Measurements from ENCODE around the gene SCN8A.
"Not testable (repeated sequence)": the region's sequence is repeated elsewhere in the genome, so short reads cannot be mapped to it uniquely, and the experiment has no call there.

Gene SCN8A

GRCh38 chr12:51636986-51637385 lies 46.0 kb downstream of the SCN8A start:
- Mint-ChIP-seq H3K9me3 (peaks cover 28% of the 10 kb centered on the region), H3K4me1 (no peaks in the 10 kb centered on the region), H3K27me3 (ENCODE audit: low read depth) (peaks cover 5% of the 10 kb centered on the region), H3K27ac (no peak overlapping the region), H3K4me3 (no peak overlapping the region), H3K36me3 (ENCODE audit: low read depth) (peaks cover 3% of the 10 kb centered on the region)
- TF ChIP-seq CTCF (IDR thresholded peaks at IDR 0.05; ENCODE audit: unreplicated experiment in 3 of 3): no peak

DNA sequence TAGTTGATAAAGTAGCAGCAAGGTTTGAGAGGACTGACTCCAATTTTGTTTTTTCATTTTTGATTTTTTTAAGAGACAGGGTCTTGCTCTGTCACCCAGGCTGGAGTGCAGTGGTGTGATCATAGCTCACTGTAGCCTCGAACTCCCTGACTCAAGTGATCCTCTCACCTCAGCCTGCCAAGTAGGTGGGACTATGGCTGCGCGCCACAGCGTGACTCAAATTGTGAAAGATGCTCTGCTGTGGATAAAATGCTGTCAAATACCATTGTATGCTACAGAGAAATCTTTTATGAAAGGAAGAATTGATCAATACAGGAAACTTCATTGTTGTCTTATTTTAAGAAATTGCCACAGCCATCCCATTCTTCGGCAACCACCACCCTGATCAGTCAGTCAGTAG lies 48.3 kb downstream of the SCN8A start:
- peaks cover 5% of the 10 kb centered on the region for H3K27me3 Mint-ChIP-seq (ENCODE audit: low read depth)
- no peak overlapping the region for H3K4me3 Mint-ChIP-seq
- TF ChIP-seq CTCF (IDR thresholded peaks at IDR 0.05; ENCODE audit: unreplicated experiment in 3 of 3): no peak
- H3K36me3 Mint-ChIP-seq (ENCODE audit: low read depth): peaks cover 7% of the 10 kb centered on the region
- peaks cover 32% of the 10 kb centered on the region for H3K9me3 Mint-ChIP-seq
- no peaks in the 10 kb centered on the region for H3K4me1 Mint-ChIP-seq
- no peak overlapping the region for H3K27ac Mint-ChIP-seq

DNA sequence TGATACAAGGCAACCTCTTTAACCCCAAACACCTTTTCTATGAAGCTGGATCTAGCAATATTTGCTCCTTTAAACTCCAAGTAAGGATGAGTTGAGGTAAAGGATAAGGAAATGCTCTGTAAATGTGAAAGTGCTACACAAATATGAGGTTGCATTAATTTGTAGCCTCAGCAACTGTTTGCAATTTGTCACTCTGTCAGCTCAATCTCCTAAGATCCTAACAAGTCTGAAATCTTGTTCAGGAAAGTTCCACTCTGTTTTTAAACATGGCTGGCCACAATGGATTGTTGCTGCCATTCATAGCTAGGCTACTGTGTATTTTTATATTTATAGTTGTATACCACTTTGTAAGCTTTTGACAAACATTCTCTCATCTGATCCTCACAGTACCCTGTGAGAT lies 51.3 kb downstream of the SCN8A start:
- TF ChIP-seq CTCF (IDR thresholded peaks at IDR 0.05; ENCODE audit: unreplicated experiment in 3 of 3): no peak
- peaks cover 7% of the 10 kb centered on the region for H3K36me3 Mint-ChIP-seq (ENCODE audit: low read depth)
- H3K9me3 Mint-ChIP-seq: peaks cover 20% of the 10 kb centered on the region
- no peaks in the 10 kb centered on the region for H3K4me1 Mint-ChIP-seq
- no peak overlapping the region for H3K27ac Mint-ChIP-seq
- peaks cover 5% of the 10 kb centered on the region for H3K27me3 Mint-ChIP-seq (ENCODE audit: low read depth)
- H3K4me3 Mint-ChIP-seq: no peak overlapping the region

DNA sequence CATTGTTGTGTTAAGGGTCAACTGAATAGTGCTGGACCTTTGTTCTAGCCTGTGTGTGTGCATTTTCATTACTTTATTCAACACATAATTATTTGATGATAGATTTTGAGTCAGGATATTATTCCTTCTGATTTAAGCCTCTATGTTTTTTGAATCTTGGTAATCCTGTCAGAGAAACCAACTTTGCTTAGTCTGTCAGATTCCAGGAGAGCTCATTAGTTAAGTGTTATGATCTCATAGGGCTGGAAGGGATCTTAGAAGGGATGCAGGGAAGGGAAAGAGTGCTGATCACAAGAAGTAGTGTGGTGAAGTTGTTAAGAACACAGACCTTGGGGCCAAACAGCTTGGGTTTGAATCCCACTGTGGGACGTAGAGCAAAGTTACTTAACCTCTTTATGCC lies 52.9 kb downstream of the SCN8A start:
- H3K9me3 Mint-ChIP-seq: peaks cover 11% of the 10 kb centered on the region
- H3K4me3 Mint-ChIP-seq: no peak overlapping the region
- no peak for TF ChIP-seq CTCF (IDR thresholded peaks at IDR 0.05; ENCODE audit: unreplicated experiment in 3 of 3)
- no peaks in the 10 kb centered on the region for H3K4me1 Mint-ChIP-seq
- no peak overlapping the region for H3K27ac Mint-ChIP-seq
- peaks cover 4% of the 10 kb centered on the region for H3K36me3 Mint-ChIP-seq (ENCODE audit: low read depth)
- peaks cover 5% of the 10 kb centered on the region for H3K27me3 Mint-ChIP-seq (ENCODE audit: low read depth)

- not testable (repeated sequence) for H3K4me1 Mint-ChIP-seq, H3K27ac Mint-ChIP-seq
These were observed 53.7 kb downstream of the SCN8A start for GRCh38 chr12:51644691-51645090.

GRCh38 chr12:51645961-51646360 lies 54.9 kb downstream of the SCN8A start:
- Mint-ChIP-seq H3K27me3 (ENCODE audit: low read depth) (peaks cover 5% of the 10 kb centered on the region), H3K9me3 (peaks cover 11% of the 10 kb centered on the region), H3K27ac (no peak overlapping the region), H3K36me3 (ENCODE audit: low read depth) (peaks cover 9% of the 10 kb centered on the region), H3K4me3 (no peak overlapping the region), H3K4me1 (no peaks in the 10 kb centered on the region)
- TF ChIP-seq CTCF (IDR thresholded peaks at IDR 0.05; ENCODE audit: unreplicated experiment in 3 of 3): no peak

More at GRCh38 chr12:51644691-51645090, 53.7 kb downstream of the SCN8A start:
- H3K9me3 Mint-ChIP-seq; H3K36me3 Mint-ChIP-seq (ENCODE audit: low read depth); H3K4me3 Mint-ChIP-seq; H3K27me3 Mint-ChIP-seq (ENCODE audit: low read depth): not testable (repeated sequence)
